Vagina (tissue), 2 donors: ENCODE results near the gene LMBRD2. TPM values are rescaled to one million over a fixed set of nuclear protein-coding genes. Genes with fewer than 3 reads are reported as not detected.

Source experiments
- DNase-seq, 2 donors: peaks; one replicate each; pipeline ENCODE4 v3.0.0-alpha.2; 2017; ENCODE audit errors: extremely low spot score in 2 of 2
- H3K27ac ChIP-seq: fragments of 200-600 bp; sonication (generic); one replicate; pipeline ENCODE4 v1.5.1; 2019
- H3K27me3 ChIP-seq: fragments of 200-600 bp; sonication (generic); one replicate; pipeline ENCODE4 v1.5.1; 2019
- H3K36me3 ChIP-seq, 2 donors: fragments of 200-600 bp; sonication (generic); one replicate each; pipeline ENCODE4 v1.5.1; 2017 to 2019
- H3K4me1 ChIP-seq: fragments of 200-600 bp; sonication (generic); one replicate; pipeline ENCODE4 v1.5.1; 2019
- H3K4me3 ChIP-seq, 2 donors: fragments of 200-600 bp; sonication (generic); 1 replicate in 1 of 2; 2 replicates in 1 of 2; pipeline ENCODE4 v1.5.1; 2016 to 2019
- H3K9me3 ChIP-seq: fragments of 200-600 bp; sonication (generic); one replicate; pipeline ENCODE4 v1.5.1; 2019
- CTCF ChIP-seq, 3 experiments: fragments of 450-650 bp in 2 of 3; fragments of 200-600 bp in 1 of 3; sonication (generic) in 1 of 3; IDR thresholded peaks; one replicate each; pipeline ENCODE4 v1.5.1; 2017 to 2019; ENCODE audit warnings: antibody characterized with exemption in 3 of 3, mild to moderate bottlenecking in 2 of 3, moderate library complexity in 2 of 3
- POLR2A ChIP-seq, 2 donors: fragments of 450-650 bp; IDR thresholded peaks; one replicate each; pipeline ENCODE4 v1.6.1; 2017; ENCODE audit warnings: antibody characterized with exemption in 2 of 2, mild to moderate bottlenecking in 2 of 2, moderate library complexity in 2 of 2
- POLR2AphosphoS5 ChIP-seq, 2 donors: sonication (generic); formaldehyde crosslinking; IDR thresholded peaks; one replicate each; pipeline ENCODE4 v1.9.0; 2017; ENCODE audit warnings: antibody characterized with exemption in 2 of 2, mild to moderate bottlenecking in 2 of 2, low read depth in 1 of 2; ENCODE audit not compliant: insufficient read depth in 1 of 2
- intact Hi-C: fragments of 100-400 bp; cut with DNase I; formaldehyde crosslinking; loops from one replicate; pipeline ENCODE4 v1.15.1; 2023
- total RNA-seq: library from RNA; depleted of rRNA; stranded (reverse); fragments of >200 nt; gene quantifications from one replicate; pipeline ENCODE4 v1.2.3, GENCODE V29; 2016

LMBRD2 gene
- total RNA-seq, 1 donor from 2014 or later = 5.6 TPM

DNA sequence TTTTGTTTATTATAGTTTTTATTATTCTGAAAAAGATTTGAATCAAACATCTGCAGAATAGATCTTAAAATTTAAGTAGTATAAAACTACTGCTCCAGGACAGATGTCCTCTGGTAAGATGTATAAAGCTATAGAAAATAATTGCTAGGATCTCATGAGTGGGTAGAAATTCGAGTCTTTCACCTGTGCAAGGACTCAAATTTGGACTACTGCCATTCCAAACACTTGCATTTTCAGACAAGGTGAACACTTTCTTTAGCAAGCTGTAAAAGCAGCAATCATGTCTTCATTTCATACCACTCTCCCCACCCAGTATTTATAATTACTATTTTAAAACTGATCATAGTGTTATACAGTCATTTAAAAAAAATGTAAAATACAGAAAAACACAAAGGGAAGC is 20.9 kb upstream of the LMBRD2 start:
- Histone ChIP-seq H3K9me3 (no peaks in the 10 kb centered on the region), H3K27ac (no peak overlapping the region), H3K4me3 (no peak overlapping the region), H3K27me3 (no peaks in the 10 kb centered on the region), H3K36me3 (peaks cover 0 to 47% of the 10 kb centered on the region in 2 donors), H3K4me1 (no peaks in the 10 kb centered on the region)
- TF ChIP-seq POLR2AphosphoS5 (IDR thresholded peaks at IDR 0.05; ENCODE audit: insufficient read depth in 1 of 2, low read depth in 1 of 2) (no peak), POLR2A (IDR thresholded peaks at IDR 0.05) (no peak), CTCF (IDR thresholded peaks at IDR 0.05) (no peak)
- DNase-seq = no peak
- intact Hi-C loops = no loop called here

DNA sequence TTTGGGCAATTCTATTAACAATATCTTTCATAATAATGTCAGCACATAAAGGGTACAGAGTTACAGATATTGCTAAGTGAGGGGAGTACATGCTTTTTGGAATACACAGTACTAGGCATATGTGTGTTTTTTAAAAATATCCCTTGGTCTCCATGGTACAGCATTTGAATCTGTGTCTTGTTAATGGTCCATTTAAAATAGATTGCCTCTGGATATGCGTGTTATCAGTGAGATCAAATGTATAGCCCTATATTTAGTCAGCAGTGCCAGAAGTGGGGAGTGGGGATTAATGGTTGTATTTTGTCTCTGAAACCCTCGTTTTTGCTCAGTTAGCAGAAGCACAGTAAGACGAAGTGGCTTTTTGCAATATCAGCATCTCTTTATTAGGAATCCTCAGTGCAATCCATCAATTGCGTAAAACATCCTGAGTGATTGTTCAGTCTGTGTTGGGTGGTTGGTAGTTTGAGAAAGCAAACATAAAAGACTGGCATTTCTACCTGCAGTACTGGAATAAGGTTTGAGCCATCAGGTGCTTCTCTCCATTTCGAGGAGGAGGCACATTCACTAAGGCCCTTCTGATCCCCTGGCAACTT is 19.2 kb upstream of the LMBRD2 start:
- no peak for TF ChIP-seq POLR2A (IDR thresholded peaks at IDR 0.05)
- TF ChIP-seq POLR2AphosphoS5 (IDR thresholded peaks at IDR 0.05; ENCODE audit: insufficient read depth in 1 of 2, low read depth in 1 of 2) = no peak
- no peak for TF ChIP-seq CTCF (IDR thresholded peaks at IDR 0.05)
- no peaks in the 10 kb centered on the region for H3K27me3 ChIP-seq
- no peaks in the 10 kb centered on the region for H3K9me3 ChIP-seq
- no peak overlapping the region for H3K27ac ChIP-seq
- H3K4me3 ChIP-seq = no peak overlapping the region
- H3K4me1 ChIP-seq = no peaks in the 10 kb centered on the region
- peaks cover 0 to 61% of the 10 kb centered on the region in 2 donors for H3K36me3 ChIP-seq
- intact Hi-C loops = no loop called here
- no peak for DNase-seq

DNA sequence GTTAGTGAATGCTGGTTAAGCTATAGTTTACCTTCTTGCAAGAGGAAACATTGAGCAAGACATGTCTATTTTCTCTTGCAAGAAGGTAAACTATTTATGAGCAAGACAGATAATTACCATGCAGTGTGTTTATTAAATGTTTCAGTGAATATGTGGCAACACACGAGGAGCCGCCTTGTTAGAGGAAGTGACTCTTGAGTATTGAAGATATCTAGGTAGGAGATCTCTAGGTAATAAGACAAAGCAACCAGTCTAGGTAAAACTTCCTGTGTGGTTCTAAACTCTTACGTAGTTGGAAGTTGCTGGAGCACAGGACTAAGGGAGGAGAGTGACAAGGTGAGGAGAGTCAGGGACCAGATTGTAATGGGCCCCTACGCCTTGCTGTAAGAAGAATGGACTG is 17.1 kb upstream of the LMBRD2 start:
- no peaks in the 10 kb centered on the region for H3K27me3 ChIP-seq
- H3K4me1 ChIP-seq = no peaks in the 10 kb centered on the region
- no peak for DNase-seq
- no peak for TF ChIP-seq POLR2AphosphoS5 (IDR thresholded peaks at IDR 0.05; ENCODE audit: insufficient read depth in 1 of 2, low read depth in 1 of 2)
- TF ChIP-seq POLR2A (IDR thresholded peaks at IDR 0.05) = no peak
- no peak for TF ChIP-seq CTCF (IDR thresholded peaks at IDR 0.05)
- intact Hi-C loops = no loop called here
- H3K36me3 ChIP-seq = peaks cover 0 to 66% of the 10 kb centered on the region in 2 donors
- H3K9me3 ChIP-seq = no peaks in the 10 kb centered on the region
- no peak overlapping the region for H3K4me3 ChIP-seq
- no peak overlapping the region for H3K27ac ChIP-seq

- H3K4me1 ChIP-seq = no peaks in the 10 kb centered on the region
- H3K9me3 ChIP-seq = no peaks in the 10 kb centered on the region
- intact Hi-C loops = no loop called here
- peaks cover 0 to 52% of the 10 kb centered on the region in 2 donors for H3K36me3 ChIP-seq
- H3K27ac ChIP-seq = no peak overlapping the region
- H3K4me3 ChIP-seq = no peak overlapping the region
- DNase-seq = no peak
- TF ChIP-seq POLR2AphosphoS5 (IDR thresholded peaks at IDR 0.05; ENCODE audit: insufficient read depth in 1 of 2, low read depth in 1 of 2) (no peak), POLR2A (IDR thresholded peaks at IDR 0.05) (no peak), CTCF (IDR thresholded peaks at IDR 0.05) (no peak)
- no peaks in the 10 kb centered on the region for H3K27me3 ChIP-seq
These were observed 12.8 kb upstream of the LMBRD2 start for GRCh38 chr5:36164461-36164860.

GRCh38 chr5:36162810-36163486 is 11.3 kb upstream of the LMBRD2 start:
- Histone ChIP-seq H3K36me3 (peaks cover 0 to 46% of the 10 kb centered on the region in 2 donors), H3K9me3 (no peaks in the 10 kb centered on the region), H3K4me3 (no peak overlapping the region), H3K27me3 (no peaks in the 10 kb centered on the region), H3K4me1 (no peaks in the 10 kb centered on the region), H3K27ac (no peak overlapping the region)
- no peak for TF ChIP-seq CTCF (IDR thresholded peaks at IDR 0.05)
- TF ChIP-seq POLR2A (IDR thresholded peaks at IDR 0.05) = no peak
- TF ChIP-seq POLR2AphosphoS5 (IDR thresholded peaks at IDR 0.05; ENCODE audit: insufficient read depth in 1 of 2, low read depth in 1 of 2) = no peak
- no peak for DNase-seq
- intact Hi-C loops = no loop called here
